H1 (cell line): ENCODE data around the gene PANX1. TPM values are rescaled to one million over a fixed set of nuclear protein-coding genes. Genes with fewer than 3 reads are reported as not detected.

Experiments
- CTCF ChIA-PET: fragments of 300-600 bp; sonication (Branson Sonifier 250); formaldehyde crosslinking; loops from one replicate; lab custom pipeline; 2021; ENCODE audit not compliant: partially characterized antibody; lab: Charles Lee
- POLR2A ChIA-PET: fragments of 300-600 bp; sonication (Branson Sonifier 250); formaldehyde crosslinking; loops from one replicate; lab custom pipeline; 2021; ENCODE audit warnings: inconsistent platforms; ENCODE audit not compliant: partially characterized antibody; lab: Charles Lee
- DNase-seq, 2 experiments: peaks; one replicate each; pipeline versions ENCODE4 v3.0.0 to v3.0.0-alpha.2; 2010 to 2022; ENCODE audit warnings: low spot score in 2 of 2, low read depth in 1 of 2, mixed read lengths in 1 of 2
- FAIRE-seq: peaks from 2 replicates; lab custom pipeline; 2011; peaks lifted over from hg19 to GRCh38; lab: Jason Lieb, UNC
- H2AFZ ChIP-seq: 2 replicates; pipeline ENCODE4 v1.8.1; 2012; ENCODE audit warnings: low read length, inconsistent platforms
- H2AK5ac ChIP-seq: 2 replicates; pipeline ENCODE4 v1.6.1; 2013; ENCODE audit warnings: low read depth, low read length
- H2BK120ac ChIP-seq: replicated peaks from 2 replicates; pipeline ENCODE3; 2013; ENCODE audit warnings: low read depth, low read length, inconsistent platforms
- H2BK12ac ChIP-seq: 2 replicates; pipeline ENCODE4 v1.6.1; 2013; ENCODE audit warnings: low read depth, low read length
- H2BK15ac ChIP-seq: 2 replicates; pipeline ENCODE4 v1.6.1; 2013; ENCODE audit warnings: low read length
- H2BK20ac ChIP-seq: 2 replicates; pipeline ENCODE4 v1.6.1; 2013; ENCODE audit warnings: low read length
- H2BK5ac ChIP-seq: 2 replicates; pipeline ENCODE4 v1.6.1; 2013; ENCODE audit warnings: low read depth, low read length
- H3K14ac ChIP-seq: 2 replicates; pipeline ENCODE4 v1.6.1; 2013; ENCODE audit warnings: inconsistent platforms; ENCODE audit not compliant: insufficient read length
- H3K18ac ChIP-seq: 2 replicates; pipeline ENCODE4 v1.6.1; 2013; ENCODE audit warnings: low read length; ENCODE audit errors: extremely low read depth
- H3K23ac ChIP-seq: 2 replicates; pipeline ENCODE4 v1.6.1; 2013; ENCODE audit warnings: inconsistent platforms; ENCODE audit not compliant: insufficient read length
- H3K23me2 ChIP-seq: 2 replicates; pipeline ENCODE4 v1.6.1; 2013; ENCODE audit warnings: low read depth, low read length
- H3K27ac ChIP-seq: 2 replicates; pipeline ENCODE4 v1.6.1; 2011; ENCODE audit warnings: low read depth, low read length, inconsistent platforms
- H3K27me3 ChIP-seq, 4 experiments: replicated peaks in 1 of 4; 1 replicate in 1 of 4; 2 replicates in 3 of 4; pipeline versions ENCODE4 v1.6.1 to v1.8.1; 2011 to 2013; ENCODE audit warnings: low read length in 3 of 4, mild to moderate bottlenecking in 3 of 4, inconsistent platforms in 2 of 4, mixed read lengths in 2 of 4, moderate library complexity in 1 of 4; ENCODE audit not compliant: control insufficient read depth in 3 of 4, insufficient read depth in 3 of 4; ENCODE audit errors: extremely low read depth in 1 of 4
- H3K36me3 ChIP-seq, 4 experiments: 2 replicates each; pipeline versions ENCODE4 v1.6.1 to v1.8.1; 2011 to 2013; ENCODE audit warnings: mild to moderate bottlenecking in 4 of 4, low read length in 3 of 4, moderate library complexity in 2 of 4, control low read depth in 1 of 4, inconsistent platforms in 1 of 4; ENCODE audit not compliant: insufficient read depth in 4 of 4, control insufficient read depth in 2 of 4
- H3K4ac ChIP-seq: replicated peaks from 2 replicates; pipeline ENCODE3; 2013; ENCODE audit warnings: low read length, low read depth, mixed read lengths, inconsistent platforms; ENCODE audit not compliant: insufficient read length
- H3K4me1 ChIP-seq, 4 experiments: replicated peaks in 1 of 4; 1 replicate in 1 of 4; 2 replicates in 3 of 4; pipeline versions ENCODE4 v1.6.1 to v1.8.1; 2011 to 2013; ENCODE audit warnings: low read length in 3 of 4, inconsistent platforms in 2 of 4, mixed read lengths in 1 of 4; ENCODE audit not compliant: insufficient read depth in 4 of 4, control insufficient read depth in 3 of 4
- H3K4me2 ChIP-seq, 2 experiments: 2 replicates each; pipeline versions ENCODE4 v1.6.1 to v1.8.1; 2011 to 2013; ENCODE audit warnings: low read depth in 2 of 2, low read length in 2 of 2, control low read depth in 1 of 2, inconsistent platforms in 1 of 2, mild to moderate bottlenecking in 1 of 2; ENCODE audit not compliant: insufficient read depth in 1 of 2
- H3K4me3 ChIP-seq, 4 experiments: fragments of 200-600, 300-600 bp in 1 of 4; sonication (generic), shearing (Covaris generic), sonication (Bioruptor Twin) in 1 of 4; 2 replicates each; pipeline versions ENCODE4 v1.5.1 to v1.8.1; 2011 to 2016; ENCODE audit warnings: low read length in 4 of 4, low read depth in 3 of 4, control low read depth in 2 of 4, inconsistent platforms in 2 of 4, mild to moderate bottlenecking in 2 of 4, mixed read lengths in 1 of 4, moderate library complexity in 1 of 4; ENCODE audit not compliant: insufficient read depth in 2 of 4; ENCODE audit errors: extremely low read depth in 1 of 4
- H3K56ac ChIP-seq: replicated peaks from 2 replicates; pipeline ENCODE3; 2013; ENCODE audit warnings: low read depth, mild to moderate bottlenecking, mixed read lengths, low read length, inconsistent platforms; ENCODE audit not compliant: insufficient read length
- H3K79me1 ChIP-seq: 2 replicates; pipeline ENCODE4 v1.6.1; 2013; ENCODE audit warnings: low read depth, low read length, control low read depth
- H3K79me2 ChIP-seq, 2 experiments: 2 replicates each; pipeline versions ENCODE4 v1.6.1 to v1.8.1; 2012 to 2013; ENCODE audit warnings: low read length in 2 of 2, mild to moderate bottlenecking in 2 of 2, inconsistent platforms in 1 of 2; ENCODE audit not compliant: insufficient read depth in 2 of 2, control insufficient read depth in 1 of 2
- H3K9ac ChIP-seq, 4 experiments: replicated peaks in 1 of 4; 1 replicate in 1 of 4; 2 replicates in 3 of 4; pipeline versions ENCODE4 v1.6.1 to v1.8.1; 2011 to 2013; ENCODE audit warnings: low read depth in 3 of 4, low read length in 3 of 4, control low read depth in 2 of 4, mild to moderate bottlenecking in 2 of 4, moderate library complexity in 2 of 4, inconsistent platforms in 1 of 4; ENCODE audit errors: extremely low read depth in 1 of 4
- H3K9me3 ChIP-seq, 2 experiments: 2 replicates each; pipeline versions ENCODE4 v1.6.1 to v1.8.1; 2012 to 2013; ENCODE audit warnings: mild to moderate bottlenecking in 2 of 2, moderate library complexity in 2 of 2, control low read depth in 1 of 2, inconsistent platforms in 1 of 2, low read depth in 1 of 2, low read length in 1 of 2, mixed read lengths in 1 of 2; ENCODE audit not compliant: insufficient read depth in 2 of 2
- H4K20me1 ChIP-seq, 2 experiments: replicated peaks in 1 of 2; 2 replicates each; pipeline versions ENCODE3 to v1.8.1; 2011 to 2013; ENCODE audit warnings: inconsistent platforms in 2 of 2, low read length in 2 of 2, mild to moderate bottlenecking in 1 of 2; ENCODE audit not compliant: insufficient read depth in 2 of 2, control insufficient read depth in 1 of 2
- H4K5ac ChIP-seq: 2 replicates; pipeline ENCODE4 v1.6.1; 2013; ENCODE audit warnings: low read length, low read depth, mixed read lengths, inconsistent platforms; ENCODE audit not compliant: insufficient read length
- H4K8ac ChIP-seq: 2 replicates; pipeline ENCODE4 v1.8.0; 2013; ENCODE audit warnings: mild to moderate bottlenecking, moderate library complexity, low read length, inconsistent platforms; ENCODE audit not compliant: insufficient read depth; ENCODE audit errors: extremely low read depth
- H4K91ac ChIP-seq: replicated peaks from 2 replicates; pipeline ENCODE3; 2013; ENCODE audit warnings: low read length, mixed read lengths, inconsistent platforms; ENCODE audit not compliant: insufficient read length
- CBX8 ChIP-seq: fragments of 300-800, 300-1000 bp; sonication (generic); IDR thresholded peaks from 2 replicates; pipeline ENCODE4 v1.7.1; 2016; ENCODE audit warnings: low read depth, low read length, borderline replicate concordance
- CTBP2 ChIP-seq: IDR thresholded peaks from 2 replicates; pipeline ENCODE4 v1.7.0; 2011; ENCODE audit warnings: borderline replicate concordance, mild to moderate bottlenecking, moderate library complexity, mixed read lengths, low read length; ENCODE audit not compliant: insufficient read depth, insufficient read length
- CTCF ChIP-seq, 3 experiments: IDR thresholded peaks; 1 replicate in 2 of 3; 2 replicates in 1 of 3; pipeline versions ENCODE4 v1.5.1 to v1.6.1; 2011; ENCODE audit warnings: low read length in 3 of 3, mild to moderate bottlenecking in 3 of 3, inconsistent platforms in 2 of 3, low read depth in 1 of 3, moderate library complexity in 1 of 3; ENCODE audit not compliant: insufficient read depth in 1 of 3; ENCODE audit errors: control extremely low read depth in 1 of 3
- HDAC2 ChIP-seq, 2 experiments: fragments of 300-600 bp in 1 of 2; sonication (generic) in 1 of 2; IDR thresholded peaks; 2 replicates each; pipeline ENCODE4 v1.6.1; 2011 to 2012; ENCODE audit warnings: low read depth in 2 of 2, low read length in 2 of 2, mild to moderate bottlenecking in 2 of 2, moderate library complexity in 2 of 2, borderline replicate concordance in 1 of 2, inconsistent platforms in 1 of 2
- NRF1 ChIP-seq: IDR thresholded peaks from 2 replicates; pipeline ENCODE4 v1.6.1; 2011; ENCODE audit warnings: mild to moderate bottlenecking, low read depth, low read length, improper control_type of control experiment
- PHF8 ChIP-seq: fragments of 200-600 bp; sonication (generic); conservative IDR thresholded peaks from 2 replicates; pipeline ENCODE4 v1.7.1; 2012; ENCODE audit warnings: low read depth, mild to moderate bottlenecking, inconsistent platforms, low read length, moderate library complexity
- SIN3A ChIP-seq, 2 experiments: IDR thresholded peaks in 1 of 2; conservative IDR thresholded peaks in 1 of 2; 2 replicates each; pipeline ENCODE4 v1.6.1; 2011 to 2012; ENCODE audit warnings: low read length in 2 of 2, improper control_type of control experiment in 1 of 2, low read depth in 1 of 2, mild to moderate bottlenecking in 1 of 2
- TAF7 ChIP-seq: optimal IDR thresholded peaks from 2 replicates; pipeline ENCODE3; 2011; ENCODE audit warnings: low read depth, mild to moderate bottlenecking, inconsistent platforms, low read length, moderate library complexity, borderline replicate concordance
- YY1 ChIP-seq: IDR thresholded peaks from 2 replicates; pipeline ENCODE4 v1.6.1; 2011; ENCODE audit warnings: low read depth, mild to moderate bottlenecking, low read length
- WGBS, 2 experiments: shearing (Covaris generic) in 1 of 2; methylation state at CpG; one replicate each; pipeline versions ENCODE4 v1.1.6 to v1.1.7; 2013 to 2015; ENCODE audit warnings: low lambda C conversion rate in 2 of 2, mixed read lengths in 2 of 2, inconsistent platforms in 1 of 2, low coverage in 1 of 2, missing lambda C conversion rate in 1 of 2; ENCODE audit not compliant: insufficient replicate concordance in 2 of 2, insufficient coverage in 1 of 2, insufficient read length in 1 of 2; ENCODE audit errors: extremely low coverage in 1 of 2, missing lambda C conversion rate in 1 of 2; 5-methylcytosine and 5-hydroxymethylcytosine counted together
- polyA plus RNA-seq, 7 experiments: library from polyadenylated mRNA; depleted of rRNA in 3 of 7; stranded (reverse) in 5 of 7; unstranded in 2 of 7; fragments of >200 nt in 5 of 7; fragments of 200-250 nt in 2 of 7; gene quantifications; 1 replicate in 5 of 7; 2 replicates in 1 of 7; 4 replicates in 1 of 7; pipeline versions ENCODE4 v1.2.1 to v1.2.3, GENCODE V29; 2011 to 2013; ENCODE audit warnings: missing spikeins in 2 of 7, mixed read lengths in 2 of 7
- total RNA-seq: library from RNA; stranded (reverse); fragmentation: NEBNext Ultra II Directional; extraction: Animal tissue kit (Norgen Biotek cat#: 25700); gene quantifications from 2 replicates; pipeline ENCODE4 v1.2.1, GENCODE V29; 2021

The PANX1 gene
- total and polyA plus RNA-seq, 2 of the 8 experiments (the other 6 are each of a cell fraction or from before 2014, with no cell fraction given): 15.9 to 35.2 TPM

- Histone ChIP-seq H2AFZ (no peak overlapping the region), H3K4ac (no peak overlapping the region), H2BK120ac (no peak overlapping the region), H2BK5ac (no peak overlapping the region), H3K23ac (no peak overlapping the region), H3K79me2 (peaks cover 42 to 98% of the 10 kb centered on the region in 2 experiments), H3K27me3 (no peaks in the 10 kb centered on the region), H2AK5ac (no peak overlapping the region), H3K9me3 (no peaks in the 10 kb centered on the region), H4K91ac (no peak overlapping the region), H3K4me3 (no peak overlapping the region), H3K36me3 (peaks cover 0 to 4% (median 0%) of the 10 kb centered on the region in 4 experiments; a peak in 1 of 8 replicates), H2BK20ac (no peak overlapping the region), H3K79me1 (peaks cover 16% of the 10 kb centered on the region), H3K56ac (no peak overlapping the region), H3K9ac (no peak overlapping the region), H3K23me2 (no peaks in the 10 kb centered on the region), H3K4me1 (peaks cover 2 to 25% (median 19%) of the 10 kb centered on the region in 4 experiments), H2BK12ac (no peak overlapping the region), H4K8ac (no peak overlapping the region), H2BK15ac (no peak overlapping the region), H3K27ac (no peak overlapping the region), H3K14ac (no peak overlapping the region), H4K20me1 (peaks cover 30 to 33% of the 10 kb centered on the region in 2 experiments), H4K5ac (no peak overlapping the region), H3K4me2 (no peak overlapping the region), H3K18ac (no peak overlapping the region)
- POLR2A ChIA-PET: interaction anchor here (0.7 to 1.9 kb wide), 2 partner anchors 11 to 13 kb away, joined by 3 to 10 read pairs; partner anchors contain the start of gene PANX1
- 88% methylated on average over 2 of the region's 2 CpGs; no CpG with 5 or more reads in 1 of the 2 experiments for WGBS, 2 experiments
- CTCF ChIA-PET: no interaction called here
- no peak for DNase-seq
- no peak for FAIRE-seq
- TF ChIP-seq YY1: no peak
- TF ChIP-seq CTCF (IDR thresholded peaks at IDR 0.05; ENCODE audit: control extremely low read depth in 1 of 3, insufficient read depth in 1 of 3, low read depth in 1 of 3, low read length in 3 of 3): no peak
- TF ChIP-seq CTBP2: no peak
- TF ChIP-seq HDAC2 (IDR thresholded peaks at IDR 0.05; ENCODE audit: borderline replicate concordance in 1 of 2, low read depth in 2 of 2, low read length in 2 of 2): no peak
- no peak for TF ChIP-seq TAF7
- no peak for TF ChIP-seq PHF8
- TF ChIP-seq CBX8: no peak
- TF ChIP-seq NRF1: no peak
- no peak for TF ChIP-seq SIN3A (conservative IDR thresholded peaks at IDR 0.05 in 1 of 2, IDR thresholded peaks at IDR 0.05 in 1 of 2; ENCODE audit: low read depth in 1 of 2, low read length in 2 of 2)
Measured at GRCh38 chr11:94140154-94140655, 11.6 kb downstream of the PANX1 start.
